Choroid plexus epithelial cell (primary cell): Measurements from ENCODE around the gene RIMKLB.
"Not testable (repeated sequence)": the region's sequence is repeated elsewhere in the genome, so short reads cannot be mapped to it uniquely, and the experiment has no call there.

Experiments used
- DNase-seq: peaks from one replicate; pipeline ENCODE4 v3.0.0-alpha.2; 2010; ENCODE audit warnings: low read depth
- H3K4me3 ChIP-seq: 2 replicates; pipeline ENCODE4 v1.5.1; 2011; ENCODE audit warnings: low read depth, mild to moderate bottlenecking, control low read depth, low read length, moderate library complexity
- TF ChIP-seq, protein P1 (sequence below): conservative IDR thresholded peaks from 2 replicates; pipeline ENCODE4 v1.5.1; 2011; ENCODE audit warnings: low read depth, mild to moderate bottlenecking, control low read depth, inconsistent platforms, low read length, moderate library complexity

RIMKLB gene

DNA sequence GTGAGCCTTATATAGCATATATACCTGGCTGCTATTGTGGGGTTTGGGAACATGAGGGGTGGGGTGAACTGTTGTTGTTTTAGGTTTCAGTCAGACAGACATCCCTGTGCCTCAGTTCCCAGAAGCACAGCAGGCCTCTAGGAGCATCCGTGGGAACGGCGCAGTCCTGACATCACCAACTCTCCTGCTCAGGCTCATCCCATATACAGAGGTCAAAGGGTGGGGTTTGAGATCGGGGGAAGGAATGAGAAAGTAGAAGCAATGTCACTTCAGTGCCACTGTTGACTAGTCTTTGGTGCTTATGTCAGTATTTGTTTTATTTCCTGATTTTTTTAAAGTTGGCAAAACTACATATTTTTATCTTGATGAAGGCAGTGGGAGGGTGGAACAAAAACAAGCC is 81.5 kb downstream of the RIMKLB start:
- H3K4me3 ChIP-seq, result no peak overlapping the region
- no peak for DNase-seq
- TF ChIP-seq, protein P1, sequence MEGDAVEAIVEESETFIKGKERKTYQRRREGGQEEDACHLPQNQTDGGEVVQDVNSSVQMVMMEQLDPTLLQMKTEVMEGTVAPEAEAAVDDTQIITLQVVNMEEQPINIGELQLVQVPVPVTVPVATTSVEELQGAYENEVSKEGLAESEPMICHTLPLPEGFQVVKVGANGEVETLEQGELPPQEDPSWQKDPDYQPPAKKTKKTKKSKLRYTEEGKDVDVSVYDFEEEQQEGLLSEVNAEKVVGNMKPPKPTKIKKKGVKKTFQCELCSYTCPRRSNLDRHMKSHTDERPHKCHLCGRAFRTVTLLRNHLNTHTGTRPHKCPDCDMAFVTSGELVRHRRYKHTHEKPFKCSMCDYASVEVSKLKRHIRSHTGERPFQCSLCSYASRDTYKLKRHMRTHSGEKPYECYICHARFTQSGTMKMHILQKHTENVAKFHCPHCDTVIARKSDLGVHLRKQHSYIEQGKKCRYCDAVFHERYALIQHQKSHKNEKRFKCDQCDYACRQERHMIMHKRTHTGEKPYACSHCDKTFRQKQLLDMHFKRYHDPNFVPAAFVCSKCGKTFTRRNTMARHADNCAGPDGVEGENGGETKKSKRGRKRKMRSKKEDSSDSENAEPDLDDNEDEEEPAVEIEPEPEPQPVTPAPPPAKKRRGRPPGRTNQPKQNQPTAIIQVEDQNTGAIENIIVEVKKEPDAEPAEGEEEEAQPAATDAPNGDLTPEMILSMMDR, result no peak

DNA sequence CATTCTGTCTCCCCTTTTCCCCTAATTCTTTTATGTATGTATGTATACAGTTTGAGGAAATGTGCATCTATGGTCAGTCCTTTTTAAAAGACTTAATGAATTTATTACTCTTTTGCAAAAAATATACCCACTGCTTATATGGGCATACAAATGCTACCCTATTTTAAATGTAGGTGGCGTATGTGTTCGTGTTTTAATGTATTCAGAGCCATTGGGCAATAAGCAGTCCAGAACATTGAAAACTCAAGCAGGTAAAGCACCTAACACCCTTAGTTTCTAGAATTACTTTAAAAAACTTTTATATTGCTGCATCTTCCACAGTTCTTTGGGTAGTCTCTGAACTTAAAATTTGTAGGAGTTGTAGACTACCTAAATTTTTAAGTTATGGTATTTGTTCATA is 82.1 kb downstream of the RIMKLB start:
- DNase-seq, result no peak
- TF ChIP-seq, protein P1, result no peak
- no peak overlapping the region for H3K4me3 ChIP-seq

DNA sequence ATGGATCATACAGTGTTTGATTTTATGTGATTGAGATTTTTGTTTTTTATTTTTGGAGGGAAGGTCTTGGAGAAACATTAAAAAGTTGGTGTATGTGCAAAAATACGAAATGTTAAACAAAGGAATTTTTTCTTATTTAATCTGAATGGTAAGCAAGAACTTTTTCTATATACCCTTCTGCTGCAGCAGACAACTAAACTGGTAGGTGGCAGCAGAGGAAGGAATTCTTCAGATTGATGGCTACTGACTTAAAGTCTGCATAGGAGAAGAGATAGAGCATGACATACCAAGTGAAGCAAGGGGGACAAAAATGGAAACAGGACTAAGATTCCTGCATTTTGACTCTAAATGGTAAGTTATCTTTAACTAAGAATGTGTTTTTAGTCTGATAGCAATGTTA is 82.6 kb downstream of the RIMKLB start:
- DNase-seq, result peak; percentile 80
- no peak overlapping the region for H3K4me3 ChIP-seq
- TF ChIP-seq, protein P1, result peak; percentile 71

DNA sequence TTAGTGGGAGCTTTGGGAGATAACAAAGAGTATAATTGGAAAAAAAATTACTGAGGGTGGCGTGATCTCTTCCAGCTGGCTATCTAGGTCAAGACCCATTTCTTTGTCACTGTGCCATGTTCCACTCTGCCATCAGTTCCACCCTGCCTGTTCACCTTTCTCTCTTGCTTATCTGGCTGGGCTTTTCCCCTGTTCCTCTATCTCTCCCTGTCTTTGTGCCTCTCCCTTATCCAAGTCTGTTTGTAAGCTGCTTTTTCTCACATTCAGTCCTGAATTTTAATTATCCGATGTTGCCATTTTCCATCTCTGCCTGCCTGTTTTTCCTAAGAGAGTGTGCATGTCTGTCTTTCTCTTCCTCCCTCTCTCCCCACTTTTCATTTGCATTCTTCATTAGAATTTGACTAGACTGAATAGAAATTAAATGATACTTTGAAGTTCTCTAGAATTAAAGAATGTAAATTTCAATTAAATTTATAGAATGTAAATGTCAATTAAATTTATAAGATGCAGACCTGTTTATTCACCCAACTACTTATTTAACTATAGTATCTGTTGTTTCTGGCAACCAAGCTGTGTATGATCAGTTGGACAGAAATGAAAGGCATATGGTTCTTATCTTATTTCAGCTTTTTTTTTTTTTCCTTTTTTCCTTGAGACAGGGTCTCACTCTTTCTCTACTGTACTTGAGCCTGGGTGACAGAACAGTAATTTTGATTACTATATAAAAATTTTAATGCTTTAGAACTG is 83.8 kb downstream of the RIMKLB start:
- H3K4me3 ChIP-seq, result no peak overlapping the region
- TF ChIP-seq, protein P1, result no peak
- no peak for DNase-seq

DNA sequence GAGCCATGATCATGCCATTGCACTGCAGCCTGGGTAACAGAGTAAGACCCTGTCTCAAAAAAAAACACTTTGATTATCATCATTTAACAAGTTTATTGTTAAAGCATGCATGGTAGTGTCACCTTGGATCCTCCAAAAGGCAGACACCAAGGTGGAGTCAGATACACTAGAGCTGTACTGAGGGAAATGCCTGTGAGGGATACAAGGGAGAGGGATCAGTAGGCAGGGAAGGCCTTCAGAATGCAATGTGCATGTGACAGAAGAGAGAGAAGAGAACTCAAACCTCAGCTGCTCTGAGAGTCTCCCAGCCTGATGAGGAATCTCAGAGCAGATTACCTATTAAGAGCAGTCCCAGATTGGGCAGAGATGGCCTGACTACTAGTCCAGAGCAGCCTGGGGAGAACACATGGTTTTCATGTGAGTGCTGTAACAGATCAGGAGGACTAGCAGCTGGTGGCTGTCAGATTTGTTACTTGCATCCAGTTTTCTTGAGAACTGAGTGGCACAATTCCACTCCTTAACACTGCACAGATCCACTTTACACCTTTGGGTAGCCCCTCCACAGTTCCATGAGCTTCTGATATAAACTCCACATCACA is 86.6 kb downstream of the RIMKLB start:
- TF ChIP-seq, protein P1, result no peak
- DNase-seq, result no peak
- no peak overlapping the region for H3K4me3 ChIP-seq

DNA sequence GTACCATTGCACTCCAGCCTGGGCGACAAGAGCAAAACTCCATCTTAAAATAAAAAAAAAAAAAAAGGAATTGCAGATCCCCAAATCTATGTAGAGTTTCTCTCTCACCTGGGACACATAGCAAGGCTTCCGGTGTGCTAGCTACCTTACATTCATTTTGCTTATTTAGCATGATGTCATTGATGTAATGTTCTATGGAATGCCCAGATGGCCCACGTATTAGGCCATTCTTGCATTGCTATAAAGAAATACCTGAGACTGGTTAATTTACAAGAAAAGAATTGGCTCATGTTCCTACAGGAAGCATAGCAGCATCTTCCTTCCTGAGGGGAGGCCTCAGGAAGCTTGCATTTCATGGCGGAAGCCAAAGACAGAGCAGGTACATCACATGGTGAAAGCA is 87.7 kb downstream of the RIMKLB start:
- no peak for DNase-seq
- H3K4me3 ChIP-seq, result no peak overlapping the region
- TF ChIP-seq, protein P1, result no peak

DNA sequence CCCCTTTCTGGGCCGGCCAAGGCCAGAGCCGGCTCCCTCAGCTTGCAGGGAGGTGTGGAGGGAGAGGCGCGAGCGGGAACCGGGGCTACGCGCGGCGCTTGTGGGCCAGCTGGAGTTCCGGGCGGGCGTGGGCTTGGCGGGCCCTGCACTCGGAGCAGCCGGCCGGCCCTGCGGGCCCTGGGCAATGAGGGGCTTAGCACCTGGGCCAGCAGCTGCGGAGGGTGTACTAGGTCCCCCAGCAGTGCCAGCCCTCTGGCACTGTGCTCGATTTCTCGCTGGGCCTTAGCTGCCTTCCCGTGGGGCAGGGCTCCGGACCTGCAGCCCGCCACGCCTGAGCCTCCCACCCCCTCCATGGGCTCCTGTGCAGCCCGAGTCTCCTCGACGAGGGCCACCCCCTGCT is 89.4 kb downstream of the RIMKLB start:
- not testable (repeated sequence) for H3K4me3 ChIP-seq, DNase-seq

DNA sequence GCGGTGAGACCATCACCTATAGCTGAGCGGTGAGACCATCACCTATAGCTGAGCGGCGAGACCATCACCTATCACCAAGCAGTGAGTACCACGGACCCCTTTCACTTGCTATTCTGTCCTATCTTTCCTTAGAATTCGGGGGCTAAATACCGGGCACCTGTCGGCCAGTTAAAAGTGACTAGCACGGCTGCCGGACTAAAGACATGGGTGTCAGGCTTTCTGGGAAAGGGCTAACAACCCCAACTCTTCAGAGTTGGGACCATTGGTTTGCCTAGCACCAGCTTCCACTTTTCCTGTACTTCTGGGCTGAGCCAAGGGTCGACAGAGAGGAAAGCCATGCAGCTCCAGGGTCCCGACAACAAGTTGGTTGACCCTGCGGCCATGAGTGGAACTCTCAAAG is 90.9 kb downstream of the RIMKLB start:
- not testable (repeated sequence) for H3K4me3 ChIP-seq, DNase-seq

DNA sequence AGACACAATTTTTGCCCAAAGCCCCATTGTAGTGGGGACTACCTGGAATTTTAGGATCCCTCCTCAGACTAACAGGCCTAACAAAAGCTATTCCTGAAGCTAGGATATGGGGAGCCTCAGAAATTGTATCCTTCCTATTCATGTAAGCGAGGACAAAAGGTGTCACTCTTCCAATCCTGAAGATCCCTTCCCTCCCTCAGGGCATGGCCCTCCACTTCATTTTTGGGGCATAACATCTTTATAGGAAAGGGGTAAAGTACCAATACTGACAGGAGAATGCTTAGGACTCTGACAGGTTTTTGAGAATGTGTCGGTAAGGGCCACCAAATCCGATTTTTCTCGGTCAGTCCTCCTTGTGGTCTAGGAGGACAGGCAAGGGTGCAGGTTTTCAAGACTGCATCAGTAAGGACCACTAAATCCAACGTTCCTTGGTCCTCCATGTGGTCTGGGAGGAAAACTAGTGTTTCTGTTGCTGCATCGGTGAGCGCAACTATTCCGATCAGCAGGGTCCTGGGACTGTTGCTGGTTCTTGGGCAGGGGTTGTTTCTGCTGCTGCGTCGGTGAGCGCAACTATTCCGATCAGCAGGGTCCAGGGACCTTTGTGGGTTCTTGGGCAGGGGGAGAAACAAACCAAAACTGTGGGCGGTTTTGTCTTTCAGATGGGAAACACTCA is 91.7 kb downstream of the RIMKLB start:
- DNase-seq, H3K4me3 ChIP-seq: not testable (repeated sequence)

DNA sequence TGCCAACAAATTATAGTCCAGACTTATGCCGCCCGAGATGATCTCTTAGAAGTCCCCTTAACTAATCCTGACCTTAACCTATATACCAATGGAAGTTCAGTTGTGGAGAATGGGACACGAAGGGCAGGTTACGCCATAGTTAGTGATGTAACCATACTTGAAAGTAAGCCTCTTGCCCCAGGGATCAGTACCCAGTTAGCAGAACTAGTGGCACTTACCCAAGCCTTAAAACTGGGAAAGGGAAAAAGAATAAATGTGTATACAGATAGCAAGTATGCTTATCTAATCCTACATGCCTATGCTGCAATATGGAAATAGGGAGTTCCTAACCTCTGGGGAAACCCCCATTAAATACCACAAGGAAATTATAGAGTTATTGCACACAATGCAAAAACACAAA is 95.4 kb downstream of the RIMKLB start:
- H3K4me3 ChIP-seq, DNase-seq: not testable (repeated sequence)

DNA sequence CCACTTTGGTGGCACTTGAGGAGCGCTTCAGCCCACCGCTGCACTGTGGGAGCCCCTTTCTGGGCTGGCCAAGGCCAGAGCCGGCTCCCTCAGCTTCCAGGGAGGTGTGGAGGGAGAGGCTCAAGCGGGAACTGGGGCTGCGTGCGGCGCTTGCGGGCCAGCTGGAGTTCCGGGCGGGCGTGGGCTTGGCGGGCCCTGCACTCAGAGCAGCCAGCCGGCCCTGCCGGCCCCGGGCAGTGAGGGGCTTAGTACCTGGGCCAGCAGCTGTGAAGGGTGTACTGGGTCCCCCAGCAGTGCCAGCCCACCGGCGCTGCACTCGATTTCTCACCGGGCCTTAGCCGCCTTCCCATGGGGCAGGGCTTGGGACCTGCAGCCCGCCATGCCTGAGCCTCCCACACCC is 96.8 kb downstream of the RIMKLB start:
- not testable (repeated sequence) for H3K4me3 ChIP-seq, DNase-seq
